Brain microvascular endothelial cell (primary cell): Measurements from ENCODE around the gene STK39.

Experiments
- DNase-seq: peaks from one replicate; pipeline ENCODE4 v3.0.0-alpha.2; 2020
- H3K27ac ChIP-seq: fragments of 250-450 bp; sonication (Bioruptor Pico); 2 replicates; pipeline ENCODE4 v1.5.1; 2020; ENCODE audit warnings: mild to moderate bottlenecking, moderate library complexity
- H3K27me3 ChIP-seq: fragments of 250-450 bp; sonication (Bioruptor Pico); replicated peaks from 2 replicates; pipeline ENCODE4 v1.5.1; 2020; ENCODE audit warnings: mild to moderate bottlenecking
- H3K36me3 ChIP-seq: fragments of 250-450 bp; sonication (Bioruptor Pico); replicated peaks from 2 replicates; pipeline ENCODE4 v1.5.1; 2020; ENCODE audit warnings: mild to moderate bottlenecking
- H3K4me3 ChIP-seq: 2 replicates; pipeline ENCODE4 v1.5.1; 2011; ENCODE audit warnings: low read depth, mild to moderate bottlenecking, control low read depth, low read length, moderate library complexity
- CTCF ChIP-seq: IDR thresholded peaks from 2 replicates; pipeline ENCODE4 v1.5.1; 2011; ENCODE audit warnings: low read depth, mild to moderate bottlenecking, moderate library complexity, low read length, control low read depth, inconsistent platforms; ENCODE audit errors: missing control alignments
- in situ Hi-C: cut with HindIII; loops from 2 replicates; pipeline ENCODE4 v1.10.0; 2017; ENCODE audit warnings: low sequenced_read_pairs, low pct_ligation_motif_present

The STK39 gene

GRCh38 chr2:167933097-167933814, 314.1 kb downstream of the STK39 start:
- Histone ChIP-seq H3K27ac (no peak overlapping the region), H3K36me3 (no peaks in the 10 kb centered on the region), H3K27me3 (no peaks in the 10 kb centered on the region), H3K4me3 (no peak overlapping the region)
- DNase-seq, result no peak
- in situ Hi-C loops, result no loop called here
- no peak for TF ChIP-seq CTCF

GRCh38 chr2:167932123-167932693, 315.2 kb downstream of the STK39 start:
- no peak for TF ChIP-seq CTCF
- H3K4me3 ChIP-seq, result no peak overlapping the region
- in situ Hi-C loops, result no loop called here
- no peaks in the 10 kb centered on the region for H3K27me3 ChIP-seq
- no peak for DNase-seq
- no peaks in the 10 kb centered on the region for H3K36me3 ChIP-seq
- H3K27ac ChIP-seq, result no peak overlapping the region

- Histone ChIP-seq H3K36me3 (no peaks in the 10 kb centered on the region), H3K27me3 (no peaks in the 10 kb centered on the region), H3K4me3 (no peak overlapping the region), H3K27ac (no peak overlapping the region)
- no peak for TF ChIP-seq CTCF
- no peak for DNase-seq
- in situ Hi-C loops, result no loop called here
Measured at GRCh38 chr2:167929484-167929883, 317.9 kb downstream of the STK39 start.

GRCh38 chr2:167928434-167928833, 319.0 kb downstream of the STK39 start:
- DNase-seq, result no peak
- no peaks in the 10 kb centered on the region for H3K36me3 ChIP-seq
- no peak overlapping the region for H3K4me3 ChIP-seq
- in situ Hi-C loops, result no loop called here
- no peaks in the 10 kb centered on the region for H3K27me3 ChIP-seq
- no peak overlapping the region for H3K27ac ChIP-seq
- TF ChIP-seq CTCF, result no peak

GRCh38 chr2:167925758-167926157, 321.6 kb downstream of the STK39 start:
- Histone ChIP-seq H3K4me3 (no peak overlapping the region), H3K27me3 (no peaks in the 10 kb centered on the region), H3K36me3 (no peaks in the 10 kb centered on the region), H3K27ac (no peak overlapping the region)
- no peak for DNase-seq
- in situ Hi-C loops, result no loop called here
- TF ChIP-seq CTCF, result no peak

- no peak for TF ChIP-seq CTCF
- Histone ChIP-seq H3K4me3 (no peak overlapping the region), H3K27me3 (no peaks in the 10 kb centered on the region), H3K36me3 (no peaks in the 10 kb centered on the region), H3K27ac (no peak overlapping the region)
- in situ Hi-C loops, result no loop called here
- DNase-seq, result no peak
Measured at GRCh38 chr2:167924556-167924955, 322.8 kb downstream of the STK39 start.
